DMS79 treated with DMSO at 0.1 percent for 48 hours (cell line): ENCODE measurements around the gene DNER.
"Not testable (repeated sequence)": the region's sequence is repeated elsewhere in the genome, so short reads cannot be mapped to it uniquely, and the experiment has no call there.

Experiments used
- DNase-seq: peaks from one replicate; lab custom pipeline; 2025; lab: John Stamatoyannopoulos, UW

The DNER gene

DNA sequence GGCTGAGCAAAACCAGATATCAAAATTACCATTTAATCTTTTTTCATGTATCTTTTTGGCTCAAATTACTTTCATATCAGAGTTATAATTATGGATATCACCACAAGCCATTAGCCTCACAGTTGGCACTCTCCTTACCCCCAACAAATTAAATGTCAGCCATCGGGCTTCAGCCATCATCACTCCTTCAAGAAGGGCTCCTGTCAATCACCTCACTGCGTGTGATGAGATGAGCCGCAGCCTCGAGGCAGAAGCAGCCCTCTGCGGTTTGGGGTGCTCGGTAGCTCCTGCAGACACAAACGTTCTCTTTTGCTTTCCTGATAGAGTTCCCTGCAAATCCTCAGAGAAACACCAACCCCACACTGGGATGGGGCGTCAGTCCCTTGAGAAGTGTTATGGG lies 94.1 kb downstream of the DNER start:
- DNase-seq: no peak

DNA sequence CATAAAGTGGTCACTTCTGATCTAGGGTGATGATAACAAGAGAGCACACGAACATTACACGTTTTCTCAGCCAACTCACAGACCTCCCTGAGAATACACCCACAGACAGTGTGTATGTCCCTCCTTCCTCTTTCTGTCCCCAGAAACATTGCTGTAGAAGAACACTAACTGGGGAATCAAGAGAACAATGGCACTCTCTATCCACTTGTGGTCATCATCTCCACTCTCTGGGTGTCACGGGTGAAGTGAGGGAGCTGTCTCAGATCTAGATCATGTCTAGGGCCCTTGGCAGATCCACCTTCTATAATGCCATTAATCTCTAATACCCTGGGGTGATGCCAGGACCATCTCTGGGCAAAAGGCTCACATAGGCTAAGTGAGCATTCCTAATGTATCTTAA lies 97.9 kb downstream of the DNER start:
- DNase-seq: no peak

DNA sequence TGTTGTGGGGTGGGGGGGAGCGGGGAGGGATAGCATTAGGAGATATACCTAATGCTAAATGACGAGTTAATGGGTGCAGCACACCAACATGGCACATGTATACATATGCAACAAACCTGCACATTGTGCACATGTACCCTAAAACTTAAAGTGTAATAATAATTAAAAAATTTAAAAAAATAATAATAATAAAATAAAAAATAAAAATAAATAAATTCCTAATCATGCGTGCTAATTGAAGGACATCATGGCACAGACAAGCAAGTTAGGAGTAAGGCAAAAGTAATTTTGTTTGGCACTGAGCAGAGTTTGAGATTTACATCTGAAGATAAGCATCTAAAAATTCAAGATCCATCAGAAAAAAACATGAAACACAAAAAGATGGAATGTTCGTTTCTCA lies 100.3 kb downstream of the DNER start:
- not testable (repeated sequence) for DNase-seq

DNA sequence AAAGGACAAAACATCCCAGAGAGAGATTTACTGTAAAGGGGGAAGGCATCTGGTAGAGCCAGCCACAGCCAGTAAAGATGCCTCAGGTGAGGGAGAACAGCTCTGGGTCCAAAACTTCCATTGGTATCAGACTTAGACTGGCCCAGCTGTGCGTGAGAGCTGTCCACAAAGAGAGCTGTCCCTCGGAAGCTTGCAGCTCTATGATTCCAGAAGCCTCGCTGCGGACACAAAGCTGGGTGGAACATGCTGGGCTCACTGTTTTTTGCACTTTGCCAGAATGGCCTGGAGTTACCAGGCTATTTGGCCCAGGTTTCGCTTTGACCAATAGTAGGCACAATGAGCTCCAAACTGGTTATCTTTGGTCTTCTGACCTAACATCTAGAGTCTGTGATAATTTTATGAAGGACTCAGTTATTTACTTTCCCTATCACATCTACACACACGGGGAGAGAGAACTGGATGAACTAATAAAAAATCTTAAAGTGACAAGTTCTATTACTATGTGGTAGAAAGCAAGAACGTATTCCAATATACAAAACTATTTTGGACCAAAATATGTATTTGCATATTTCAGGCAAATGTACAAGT lies 101.9 kb downstream of the DNER start:
- no peak for DNase-seq

DNA sequence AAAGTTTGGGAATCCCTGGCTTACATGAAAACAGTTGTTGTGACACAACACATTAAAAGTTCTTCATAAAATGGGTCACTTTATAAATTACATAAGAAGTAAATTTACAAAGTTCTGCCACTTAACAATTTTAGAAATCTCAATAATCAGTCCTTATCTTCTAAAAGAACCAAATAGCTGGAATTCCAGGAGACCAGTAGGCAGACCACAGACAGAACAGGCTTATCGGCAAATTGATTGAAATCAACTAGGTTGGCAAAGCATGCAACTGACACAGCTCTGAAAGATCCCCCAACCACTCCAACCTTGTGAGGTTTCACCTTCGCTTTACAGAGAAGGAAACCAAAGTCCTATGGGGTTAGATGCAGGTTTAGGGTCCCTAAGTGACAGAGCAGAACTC lies 103.0 kb downstream of the DNER start:
- DNase-seq: no peak

DNA sequence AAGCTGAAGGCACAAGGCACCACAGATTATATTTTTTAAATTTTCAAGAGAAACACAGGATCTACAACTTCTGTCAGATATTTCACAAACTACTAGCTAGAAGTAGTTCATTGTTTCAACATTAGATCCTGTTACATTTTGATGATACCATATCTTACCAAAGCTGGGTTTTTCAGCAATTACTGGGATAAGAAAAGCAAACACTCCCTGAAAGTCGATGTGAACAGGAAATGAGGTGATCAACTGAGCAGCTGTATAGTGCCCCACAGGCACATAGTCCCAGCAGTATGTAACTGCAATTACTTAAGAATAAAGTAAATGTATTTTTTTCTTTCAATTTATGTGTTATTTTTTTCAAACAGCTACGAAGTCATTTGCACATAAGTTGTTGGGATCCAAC lies 103.5 kb downstream of the DNER start:
- no peak for DNase-seq

DNA sequence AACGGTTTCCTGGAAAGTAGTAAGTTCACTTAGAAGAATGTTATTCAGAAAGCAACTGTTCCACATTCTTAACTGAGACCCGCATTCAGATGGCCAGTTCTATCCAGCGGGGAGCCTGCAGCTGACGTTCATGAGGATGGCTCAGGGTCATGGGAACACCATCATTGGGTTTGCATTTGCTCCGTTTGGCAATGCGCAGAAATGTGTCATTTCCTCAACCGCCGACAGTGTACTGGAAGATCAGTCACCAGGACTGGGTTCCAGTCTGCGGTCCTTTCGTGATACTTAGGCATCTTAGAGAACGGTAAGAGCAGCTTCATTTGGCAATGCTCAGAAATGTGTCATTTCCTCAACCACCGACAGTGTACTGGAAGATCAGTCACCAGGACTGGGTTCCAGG lies 104.0 kb downstream of the DNER start:
- DNase-seq: no peak

DNA sequence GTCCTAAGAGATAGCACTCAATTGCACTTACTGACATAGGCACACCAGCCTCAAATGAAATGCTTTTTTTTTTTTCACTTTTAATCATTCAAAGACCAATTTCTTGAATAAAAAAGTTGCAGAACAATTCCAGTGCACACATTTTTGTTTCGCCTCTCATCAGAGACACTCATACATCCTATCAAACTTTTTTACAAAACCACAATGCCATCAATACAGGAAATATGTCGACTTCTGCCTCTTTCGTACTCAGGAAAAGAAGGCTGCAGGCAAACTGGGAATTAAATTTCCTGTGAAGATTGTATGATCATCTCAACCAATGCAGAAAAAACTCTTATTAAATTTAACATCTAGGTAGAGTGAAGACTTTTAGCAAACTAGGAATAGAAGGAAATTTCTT lies 112.4 kb downstream of the DNER start:
- DNase-seq: no peak

DNA sequence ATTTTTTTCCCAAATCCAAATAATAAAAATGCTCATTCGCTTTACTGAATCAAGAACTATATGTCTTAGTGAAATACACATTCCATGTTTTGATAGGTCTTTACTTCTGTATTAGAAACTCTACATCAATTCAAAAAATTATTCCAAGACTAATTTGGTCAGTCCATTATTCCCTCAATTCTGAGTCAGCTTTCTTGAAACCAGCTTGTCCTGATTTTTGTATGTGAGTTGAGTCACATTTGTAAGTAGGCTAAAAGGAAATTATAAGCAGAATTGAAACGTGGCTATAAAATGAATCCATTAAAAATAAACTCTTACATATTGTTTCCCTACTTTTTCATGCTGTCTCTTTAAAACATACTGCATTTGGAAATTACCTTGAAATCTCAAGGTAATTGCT lies 113.0 kb downstream of the DNER start:
- DNase-seq: no peak

DNA sequence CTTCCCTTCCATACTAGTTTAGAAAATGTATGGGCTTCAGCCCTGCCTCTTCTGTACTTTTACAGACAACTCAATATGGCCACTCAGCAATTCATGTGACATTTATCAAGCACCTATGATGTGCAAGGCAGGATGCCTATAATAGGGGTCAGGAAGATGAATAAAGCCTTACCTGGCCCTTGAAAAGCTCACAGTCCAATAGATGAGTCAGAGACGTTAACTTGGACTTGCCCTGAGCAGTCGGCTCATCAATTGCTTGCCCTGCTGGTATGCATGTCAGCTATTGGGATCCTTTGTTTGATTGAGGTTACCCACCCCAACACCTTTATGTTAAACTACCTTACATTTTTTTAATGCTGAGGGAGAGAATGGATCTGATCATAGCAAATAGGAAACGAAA lies 116.1 kb downstream of the DNER start:
- no peak for DNase-seq

DNA sequence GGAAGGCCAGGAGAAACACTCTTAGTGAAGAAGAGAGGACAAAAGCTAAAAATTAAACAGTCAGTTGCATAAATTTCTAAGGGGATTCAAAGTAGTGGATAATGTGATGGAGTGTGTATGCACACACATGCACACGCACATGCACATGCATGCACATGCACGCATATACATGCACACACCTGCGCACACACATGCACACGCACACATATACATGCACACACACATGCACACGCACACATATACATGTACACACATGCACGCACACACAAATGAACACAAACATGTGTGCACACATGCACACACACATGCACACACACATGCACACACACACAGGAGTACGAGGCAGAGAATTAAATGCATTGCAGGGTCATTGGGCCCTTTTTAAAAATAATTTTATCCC lies 117.6 kb downstream of the DNER start:
- DNase-seq: no peak

DNA sequence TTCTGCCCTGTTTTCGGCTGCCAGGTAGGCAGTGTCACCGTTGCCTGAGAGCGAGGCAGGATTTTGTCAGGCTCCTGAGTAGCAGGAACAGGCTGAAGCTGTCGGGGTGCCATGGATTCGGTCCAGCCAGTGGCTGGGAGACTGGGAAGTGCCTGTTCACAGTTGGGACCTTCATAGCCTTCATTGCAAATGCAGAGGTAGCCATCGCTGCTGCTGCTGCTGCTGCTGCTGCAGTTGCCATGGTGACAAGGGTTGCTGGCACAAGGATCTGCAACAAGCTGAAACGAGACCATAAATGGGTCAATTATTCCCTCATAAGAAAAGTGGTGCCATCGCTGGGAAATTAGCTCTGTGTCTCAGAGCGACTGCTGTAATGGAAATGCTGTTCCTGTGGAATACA lies 122.7 kb downstream of the DNER start:
- peak; percentile 3 for DNase-seq

DNA sequence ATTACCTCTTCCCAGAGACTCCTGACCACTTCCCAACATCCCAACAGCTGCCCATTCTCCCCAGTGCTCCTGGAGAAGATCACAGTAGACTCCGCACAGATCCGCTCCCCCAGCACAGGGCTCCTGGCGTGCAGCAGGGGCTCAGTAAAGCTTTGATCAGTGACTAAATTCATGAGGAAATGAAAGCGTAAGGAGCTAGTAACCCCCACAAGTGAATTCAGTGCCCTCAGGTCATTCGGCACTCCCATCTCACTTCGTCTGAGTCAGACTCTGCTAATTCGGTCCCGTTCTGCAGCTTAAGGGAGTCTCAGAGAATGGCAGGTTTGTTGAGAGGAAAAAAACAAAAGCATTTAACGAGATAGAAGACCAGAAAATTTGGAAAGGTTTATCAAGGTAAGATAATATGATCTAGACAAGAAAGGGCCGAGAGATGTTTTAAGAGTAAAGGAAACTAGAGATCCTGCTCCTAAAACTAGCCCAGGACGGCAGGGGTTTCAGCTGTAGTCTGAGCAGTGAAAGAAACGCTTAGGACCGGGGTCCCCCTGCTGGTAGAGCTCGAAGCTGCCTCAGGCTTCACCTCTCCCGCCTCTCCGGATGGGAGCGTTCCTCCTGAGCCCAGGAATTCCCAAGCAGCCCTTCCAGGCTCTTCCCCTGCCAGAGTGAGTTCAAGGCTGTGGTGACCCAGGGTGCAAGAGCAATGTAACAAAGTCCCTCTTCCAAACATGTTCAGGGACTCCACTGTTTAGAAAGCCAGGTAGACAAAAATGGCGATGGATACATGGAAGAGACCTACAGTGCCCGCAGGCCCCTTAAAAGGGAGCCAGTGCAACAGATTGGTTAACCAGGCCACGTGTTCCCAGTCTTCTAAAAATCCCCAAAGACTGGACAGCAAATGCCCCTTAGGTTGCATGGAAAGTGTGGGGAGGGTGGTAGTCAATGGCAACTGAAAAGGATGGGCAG lies 127.3 kb downstream of the DNER start:
- no peak for DNase-seq

DNA sequence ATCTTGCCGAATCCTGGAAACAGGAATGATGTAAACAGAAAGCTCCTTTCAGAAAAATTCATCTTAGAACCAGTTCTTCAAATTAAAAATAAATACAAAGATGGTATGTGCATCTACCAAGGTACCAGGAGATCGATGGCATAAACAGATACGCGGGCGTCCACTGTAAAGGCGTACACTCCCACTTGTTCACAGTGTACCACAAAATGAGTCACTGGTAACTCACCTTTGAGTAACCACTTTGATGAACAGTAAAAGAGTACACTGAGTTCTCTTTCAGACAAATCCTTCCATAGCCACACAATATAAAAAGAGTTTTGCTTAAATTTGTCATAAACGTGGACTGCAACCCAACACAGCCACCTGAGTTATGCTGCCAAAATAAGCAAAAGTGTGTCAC lies 128.3 kb downstream of the DNER start:
- no peak for DNase-seq

DNA sequence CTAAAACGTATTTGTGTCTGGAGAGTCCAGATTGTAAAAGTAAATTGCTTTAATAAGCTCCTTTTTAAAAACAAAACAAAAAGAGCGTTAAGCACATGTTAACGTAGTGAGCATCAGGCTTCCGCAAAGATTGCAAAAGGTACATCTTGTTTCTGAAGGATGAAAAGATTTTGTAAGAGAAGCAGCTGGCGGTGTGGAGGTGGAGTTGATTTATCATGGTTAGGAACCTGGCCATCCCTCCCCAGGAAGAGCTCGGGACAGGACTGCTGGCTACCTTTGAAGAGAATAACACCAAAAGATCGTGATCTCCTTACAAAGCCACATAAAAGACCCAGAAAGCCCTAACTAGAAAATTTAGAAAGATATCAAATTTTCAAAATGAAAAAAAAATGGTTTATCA lies 132.2 kb downstream of the DNER start:
- DNase-seq: no peak

DNA sequence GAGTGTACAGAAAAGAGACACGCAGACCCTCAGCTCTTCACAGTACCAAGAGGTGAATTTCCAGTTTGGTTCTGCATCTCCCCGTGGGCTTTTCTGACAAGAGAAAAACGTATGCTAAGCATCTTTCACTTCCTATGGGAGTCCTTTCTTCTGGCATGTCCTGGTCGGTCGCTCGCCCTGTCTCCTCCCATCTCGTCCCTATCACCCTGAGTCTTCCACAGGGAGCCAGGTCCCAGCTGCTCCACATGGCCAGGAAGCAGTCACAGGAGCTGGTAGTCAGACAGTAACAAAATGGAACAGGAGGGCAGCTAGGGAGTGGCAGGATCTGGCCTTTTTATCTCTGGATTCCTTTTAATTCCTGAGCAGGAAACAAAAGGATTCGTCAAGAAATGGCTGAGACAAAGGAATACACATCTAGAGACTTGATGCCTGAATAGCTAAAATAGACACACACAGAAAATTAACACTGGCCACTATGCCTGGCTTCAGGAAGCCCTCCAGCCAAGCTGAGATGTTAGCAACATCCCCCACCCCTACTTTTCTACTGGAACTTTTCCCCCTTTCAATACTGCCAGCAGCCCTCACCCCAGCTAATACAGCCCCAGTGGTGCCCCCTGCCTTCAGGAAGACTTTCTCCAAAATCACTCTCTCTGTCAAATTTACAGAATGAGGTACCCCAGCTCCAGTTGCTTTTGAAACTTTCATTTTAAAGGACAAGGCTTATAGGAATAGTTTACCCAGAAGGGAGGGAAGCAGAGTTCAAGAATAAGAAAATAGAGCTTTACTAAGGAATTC lies 136.1 kb downstream of the DNER start:
- no peak for DNase-seq

DNA sequence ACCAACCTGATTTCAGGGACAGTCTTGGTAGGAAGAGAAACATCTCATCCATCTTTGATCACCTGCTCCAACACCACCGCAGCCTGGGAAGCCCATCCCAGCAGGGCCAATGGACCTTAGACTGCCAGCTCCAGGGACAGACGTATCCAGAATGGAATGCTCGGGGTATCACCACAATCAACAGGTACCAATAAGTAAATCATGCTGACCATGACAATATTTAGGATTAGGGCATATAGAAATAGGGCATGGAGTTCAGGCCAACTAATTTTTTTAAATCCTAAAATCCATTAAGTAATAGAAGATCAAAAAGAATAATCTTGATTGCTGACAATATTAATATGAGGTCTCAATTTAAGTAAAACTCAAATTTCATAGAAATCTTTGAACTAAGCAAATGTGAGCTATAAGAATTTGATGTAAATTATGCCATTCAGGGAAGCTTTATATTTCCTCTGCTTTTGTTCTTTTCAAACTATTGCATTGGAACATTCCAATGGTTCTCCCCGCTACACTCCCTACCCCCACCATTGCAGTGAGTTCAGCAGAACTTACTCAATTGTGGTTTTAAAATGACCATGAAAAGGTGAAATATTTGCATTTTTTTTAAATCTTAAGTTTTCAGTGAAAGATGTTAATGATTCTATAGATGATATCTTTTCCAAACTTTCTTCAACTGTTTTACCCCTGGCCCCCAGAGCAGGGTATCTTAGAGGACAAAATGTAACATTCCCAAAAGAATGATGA lies 138.6 kb downstream of the DNER start:
- no peak for DNase-seq

DNA sequence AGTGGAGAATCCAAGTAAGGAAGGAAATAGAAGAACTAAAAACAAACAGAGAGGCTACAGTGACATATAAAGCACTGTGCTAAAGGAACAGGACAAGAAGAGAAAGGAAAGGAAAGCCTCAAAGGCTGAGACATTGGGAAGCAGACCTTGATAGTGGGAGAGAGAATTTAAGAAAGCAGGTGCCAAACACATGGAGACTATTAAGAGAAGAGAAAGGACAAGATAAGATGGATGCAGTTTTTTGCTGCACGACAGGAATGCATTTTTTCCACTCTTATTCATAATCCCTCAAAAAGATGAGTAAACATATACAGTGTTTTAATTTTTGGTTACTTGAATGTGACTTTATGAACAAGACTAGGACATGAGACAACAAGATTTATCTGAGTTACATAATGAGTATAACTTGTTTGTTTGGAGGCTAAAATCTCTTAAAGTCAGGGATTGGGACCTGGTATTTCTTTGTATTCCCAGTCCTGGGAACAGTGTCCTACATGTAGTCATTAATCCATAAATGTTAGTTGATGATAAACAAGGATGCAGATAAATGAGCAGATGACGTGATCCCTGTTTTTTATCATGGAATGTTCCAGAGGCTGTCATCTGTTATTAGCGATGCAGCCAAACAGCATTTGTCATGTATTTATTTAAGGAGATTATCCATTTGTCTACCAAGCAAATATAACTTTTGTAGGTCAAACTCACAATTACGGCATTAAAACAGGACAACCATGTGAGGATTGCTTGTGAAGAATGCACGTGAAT lies 141.7 kb downstream of the DNER start:
- no peak for DNase-seq

DNA sequence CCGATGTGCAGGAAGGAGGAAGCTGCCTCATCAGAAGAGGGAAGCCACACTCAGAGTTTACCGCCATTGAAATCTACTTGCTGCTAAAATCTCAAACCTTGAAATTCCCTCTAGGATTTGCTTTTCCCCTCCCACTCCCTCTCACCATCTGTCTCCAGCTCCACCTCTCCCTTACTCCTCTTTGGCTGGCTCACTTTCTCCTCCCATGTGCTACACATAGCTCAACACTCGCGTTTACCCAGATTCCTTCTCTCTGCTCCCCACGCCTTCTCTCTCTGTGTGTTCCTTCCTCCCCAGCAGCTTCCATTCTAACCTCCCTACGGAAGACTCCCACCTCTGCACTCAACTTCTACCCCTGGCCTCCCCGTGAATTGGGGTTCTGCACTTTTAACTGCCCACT lies 143.1 kb downstream of the DNER start:
- DNase-seq: no peak

DNA sequence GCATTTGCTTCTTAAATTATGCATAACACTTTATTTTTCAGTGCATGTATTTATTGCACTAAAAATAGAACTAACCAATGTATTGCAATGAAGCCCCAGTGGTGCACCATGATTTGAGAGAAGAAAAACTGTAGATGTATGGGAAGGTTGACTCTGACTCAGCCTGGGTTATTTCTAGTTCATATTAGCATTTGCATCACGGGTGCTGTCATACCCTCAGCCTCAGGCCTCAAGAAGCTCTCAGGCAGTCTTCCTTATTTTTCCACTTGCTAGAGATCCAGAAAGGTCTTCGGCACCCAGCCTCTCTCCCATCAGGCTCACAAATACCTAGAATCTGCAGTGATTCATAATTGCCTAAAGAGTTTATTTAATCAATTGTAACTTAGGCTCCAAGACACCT lies 148.0 kb downstream of the DNER start:
- no peak for DNase-seq

DNA sequence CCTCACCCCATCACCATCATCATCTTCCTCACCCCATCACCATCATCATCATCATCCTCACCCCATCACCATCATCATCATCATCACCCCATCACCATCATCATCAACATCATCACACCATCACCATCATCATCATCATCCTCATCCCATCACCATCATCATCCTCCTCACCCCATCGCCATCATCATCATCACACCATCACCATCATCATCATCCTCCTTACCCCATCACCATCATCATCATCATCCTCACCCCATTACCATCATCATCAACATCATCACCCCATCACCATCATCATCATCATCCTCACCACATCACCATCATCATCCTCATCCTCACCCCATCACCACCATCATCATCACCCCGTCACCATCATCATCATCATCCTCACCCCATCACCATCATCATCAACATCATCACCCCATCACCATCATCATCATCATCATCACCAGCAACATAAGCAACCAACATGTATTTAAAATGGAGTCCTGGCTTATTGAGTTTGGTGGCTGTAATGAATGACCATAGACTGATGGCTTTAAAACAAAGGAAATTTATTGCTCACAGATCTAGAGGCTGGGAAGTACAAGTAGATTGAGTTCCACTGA lies 150.0 kb downstream of the DNER start:
- DNase-seq: no peak
